Hindlimb muscle (tissue), 1 donor: ENCODE results near the gene CASP6. TPM values are rescaled to one million over a fixed set of nuclear protein-coding genes. Genes with fewer than 3 reads are reported as not detected.

Experiments used
- DNase-seq: peaks from one replicate; pipeline ENCODE4 v3.0.0-alpha.2; 2013
- polyA plus RNA-seq: library from polyadenylated mRNA; unstranded; fragments of 120-200 nt; gene quantifications from one replicate; pipeline ENCODE4 v1.2.1, GENCODE V29; 2013; ENCODE audit not compliant: insufficient read length

CASP6 gene
- polyA plus RNA-seq: 16.3 TPM

GRCh38 chr4:109702950-109703663 lies at the start of gene CASP6:
TSS of gene CASP6 (minus strand) at chr4:109703445. CDS start at chr4:109703395, 50 bp downstream.
- peak; percentile 79 for DNase-seq

GRCh38 chr4:109752525-109752924 lies 49.3 kb upstream of the CASP6 start:
- DNase-seq: no peak

- no peak for DNase-seq
These were observed 48.6 kb upstream of the CASP6 start for GRCh38 chr4:109751852-109752251.

- DNase-seq: no peak
These were observed 47.5 kb upstream of the CASP6 start for GRCh38 chr4:109750652-109751244.

GRCh38 chr4:109749388-109750082 lies 46.3 kb upstream of the CASP6 start:
- no peak for DNase-seq

GRCh38 chr4:109748114-109748513 lies 44.9 kb upstream of the CASP6 start:
- DNase-seq: no peak

- DNase-seq: no peak
These were observed 43.5 kb upstream of the CASP6 start for GRCh38 chr4:109746728-109747127.

- no peak for DNase-seq
These were observed 42.6 kb upstream of the CASP6 start for GRCh38 chr4:109745830-109746229.

GRCh38 chr4:109739547-109739946 lies 36.3 kb upstream of the CASP6 start:
- no peak for DNase-seq

- no peak for DNase-seq
These were observed 35.0 kb upstream of the CASP6 start for GRCh38 chr4:109738104-109738872.

- DNase-seq: no peak
These were observed 32.5 kb upstream of the CASP6 start for GRCh38 chr4:109735566-109736365.

GRCh38 chr4:109733728-109734127 lies 30.5 kb upstream of the CASP6 start:
- no peak for DNase-seq

GRCh38 chr4:109730619-109731545 lies 27.6 kb upstream of the CASP6 start:
- DNase-seq: no peak

- peak; percentile 78 for DNase-seq
These were observed 26.7 kb upstream of the CASP6 start, which contains the start of gene PLA2G12A for GRCh38 chr4:109729718-109730618. TSS of gene PLA2G12A (minus strand) at chr4:109730070. CDS start at chr4:109729809, 261 bp downstream.

- DNase-seq: no peak
These were observed 26.0 kb upstream of the CASP6 start for GRCh38 chr4:109729117-109729717.

GRCh38 chr4:109728385-109728784 lies 25.1 kb upstream of the CASP6 start:
- DNase-seq: no peak

GRCh38 chr4:109723110-109723509 lies 19.9 kb upstream of the CASP6 start:
- DNase-seq: no peak

- no peak for DNase-seq
These were observed 19.1 kb upstream of the CASP6 start for GRCh38 chr4:109722357-109722756.

GRCh38 chr4:109721033-109721432 lies 17.8 kb upstream of the CASP6 start:
- DNase-seq: no peak
